ENCODE measurements around the gene CNOT1.
"Not testable (repeated sequence)": the region's sequence is repeated elsewhere in the genome, so short reads cannot be mapped to it uniquely, and the experiment has no call there.

Gene CNOT1

DNA sequence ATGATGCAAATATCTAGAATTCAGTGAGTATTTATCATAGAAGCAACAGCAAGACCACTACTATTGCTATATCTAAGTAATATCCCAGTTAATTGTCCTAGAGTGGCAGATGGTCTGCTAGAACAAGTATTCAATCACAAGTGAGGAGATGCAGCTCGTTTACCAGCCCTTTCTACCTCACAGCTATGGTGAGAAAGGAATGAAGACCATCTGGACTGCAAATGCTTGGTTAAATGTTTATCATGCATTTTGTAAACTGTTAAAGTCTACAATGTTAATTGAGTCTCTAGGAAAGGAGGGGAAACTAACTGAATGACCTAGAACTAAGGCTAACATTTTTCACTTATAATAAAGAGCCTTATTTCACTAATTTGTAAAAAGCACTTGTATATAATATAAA lies 52.5 kb downstream of the CNOT1 start:
- DNase-seq, result no peak

DNA sequence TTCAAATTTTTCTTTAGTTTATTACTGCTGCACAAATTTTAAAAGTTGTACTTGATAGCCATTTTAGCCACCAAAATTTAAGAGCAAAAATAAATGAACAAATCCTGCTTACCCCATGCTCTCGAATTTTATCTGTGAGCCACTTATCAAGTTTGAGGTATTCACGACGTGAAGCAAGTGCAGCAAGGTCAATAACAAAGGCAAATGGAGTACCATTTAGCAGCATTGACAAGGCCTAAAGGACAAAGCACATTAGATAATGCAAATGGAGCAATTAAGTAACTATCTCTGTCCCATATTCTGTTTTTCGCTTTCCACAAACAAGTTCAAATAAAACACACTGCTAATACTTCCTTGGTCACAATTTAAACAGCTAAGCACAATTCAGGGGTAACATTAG lies 54.7 kb downstream of the CNOT1 start:
- DNase-seq, result no peak

DNA sequence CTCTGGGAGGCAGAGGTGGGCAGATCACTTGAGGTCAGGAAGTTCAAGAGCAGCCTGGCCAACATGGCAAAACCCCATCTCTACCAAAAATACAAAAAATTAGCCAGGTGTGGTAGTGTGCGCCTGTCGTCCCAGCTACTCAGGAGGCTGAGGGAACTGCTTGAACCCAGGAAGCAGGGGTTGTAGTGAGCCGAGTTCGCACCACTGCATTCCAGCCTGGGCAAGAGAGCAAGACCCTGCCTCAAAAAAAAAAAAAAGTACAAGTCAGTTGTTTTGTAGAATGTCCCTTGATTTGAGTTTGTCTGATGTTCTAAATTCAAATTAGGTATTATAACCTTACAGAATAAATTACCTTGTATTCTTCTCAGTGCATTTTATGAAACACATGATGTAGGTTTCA lies 63.9 kb downstream of the CNOT1 start:
- DNase-seq, result not testable (repeated sequence)

DNA sequence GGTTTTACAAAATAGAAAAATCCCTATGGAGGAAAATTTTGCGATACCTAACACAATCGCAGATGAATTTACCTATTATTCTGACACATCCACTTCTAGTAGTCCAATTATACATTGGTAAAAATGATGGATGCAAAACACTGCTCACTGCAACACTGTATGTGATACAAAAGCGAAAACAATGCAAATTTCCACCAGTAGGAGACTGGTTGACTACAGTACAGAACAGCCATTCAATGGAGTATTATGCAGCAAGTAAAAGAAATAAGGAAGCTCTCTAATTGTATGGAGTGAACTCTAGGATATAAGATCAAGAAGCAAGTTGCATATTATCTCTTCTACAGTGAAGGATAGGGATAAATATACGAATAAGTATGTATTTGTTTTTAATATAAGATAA lies 65.9 kb downstream of the CNOT1 start:
- no peak for DNase-seq

DNA sequence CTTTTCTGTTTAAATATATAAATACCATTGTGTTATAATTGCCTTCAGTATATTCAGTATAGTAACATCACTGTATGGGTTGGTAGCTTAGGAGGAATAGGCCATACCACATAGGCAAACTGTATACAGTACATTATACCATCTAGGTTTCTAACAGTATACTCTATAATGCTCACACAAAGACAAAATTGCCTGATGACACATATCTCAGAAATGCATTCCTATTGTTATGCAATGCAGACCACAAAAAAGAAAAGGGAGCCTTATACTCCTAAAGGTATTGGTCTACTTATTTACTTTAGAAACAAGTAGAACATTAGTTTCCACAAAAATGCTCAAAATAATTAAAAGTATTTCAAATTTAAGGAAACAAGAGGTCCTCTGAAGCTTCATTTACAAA lies 66.4 kb downstream of the CNOT1 start:
- peak; percentile 5 for DNase-seq

DNA sequence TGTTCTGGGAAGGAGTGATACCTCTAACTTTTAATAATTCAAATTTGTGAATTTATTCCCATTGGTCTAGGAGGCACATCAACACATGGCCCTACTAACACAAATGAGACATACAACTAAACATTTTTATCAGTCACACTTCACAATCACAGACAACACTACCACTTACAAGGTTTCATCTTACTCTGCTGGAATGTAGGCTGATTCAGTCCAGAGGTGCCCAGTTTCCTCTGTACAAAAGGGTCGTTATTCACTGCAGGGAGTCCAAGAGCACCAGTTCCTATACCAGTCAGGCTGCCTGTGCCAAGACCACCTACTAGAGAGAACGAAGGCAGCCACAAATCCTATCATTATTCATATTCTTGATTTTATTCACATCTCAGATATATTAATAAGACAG lies 72.9 kb downstream of the CNOT1 start:
- DNase-seq, result no peak

DNA sequence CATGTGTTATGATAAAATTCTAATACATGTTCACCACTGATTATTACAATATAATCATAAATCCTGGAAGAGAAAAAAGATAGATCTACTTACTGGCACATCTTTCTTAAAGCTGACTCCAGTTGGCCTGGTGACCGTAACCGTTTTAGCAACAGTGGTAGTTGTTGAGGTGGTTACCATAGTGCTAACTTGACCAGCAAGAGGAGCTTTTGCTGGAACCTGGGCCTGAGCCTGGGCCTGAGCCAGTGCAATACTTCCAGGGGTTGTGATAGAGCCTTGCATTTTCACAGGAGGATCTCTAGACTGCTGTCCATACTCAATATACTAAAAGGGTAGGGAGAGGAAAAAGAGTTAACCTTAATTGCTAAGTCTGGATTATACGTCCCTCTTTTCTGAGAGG lies 78.1 kb downstream of the CNOT1 start:
- no peak for DNase-seq

DNA sequence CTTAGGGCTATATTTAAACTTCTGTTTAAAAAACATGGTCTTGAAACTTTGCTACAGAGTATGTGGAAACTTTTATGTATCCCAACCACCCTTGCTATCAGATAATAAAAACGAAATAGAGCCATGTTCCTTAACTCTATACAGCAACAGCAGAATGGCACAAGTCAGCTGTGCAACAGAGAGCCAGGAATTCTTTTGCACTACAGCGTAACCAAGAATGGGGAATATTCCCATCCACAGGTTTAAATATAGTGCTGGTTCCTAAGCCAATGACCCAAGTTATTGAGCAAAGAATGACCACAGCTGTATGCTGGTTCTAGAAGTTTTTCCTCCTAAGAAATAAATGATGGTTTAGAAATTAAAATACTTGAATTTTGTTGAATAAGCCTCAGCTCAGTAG lies 81.2 kb downstream of the CNOT1 start:
- DNase-seq, result no peak

DNA sequence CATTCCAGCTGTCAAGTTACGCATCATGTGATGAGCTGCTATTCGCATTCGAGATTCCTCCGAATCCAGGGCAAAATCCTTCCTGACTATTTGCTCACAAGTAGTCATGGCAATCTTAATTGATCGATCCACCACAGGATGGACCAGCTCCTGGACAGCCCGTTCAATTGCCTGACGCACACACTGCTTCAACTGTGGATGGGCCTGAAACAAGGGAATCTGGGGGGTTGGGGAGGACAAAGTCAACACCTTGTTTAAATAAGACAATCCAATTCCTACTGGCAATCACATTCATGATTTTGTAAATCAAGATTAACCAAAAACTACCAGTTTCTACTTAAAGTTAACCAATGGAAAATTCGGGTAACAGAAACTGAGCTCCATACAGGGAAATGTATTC lies 85.9 kb downstream of the CNOT1 start:
- DNase-seq, result no peak

DNA sequence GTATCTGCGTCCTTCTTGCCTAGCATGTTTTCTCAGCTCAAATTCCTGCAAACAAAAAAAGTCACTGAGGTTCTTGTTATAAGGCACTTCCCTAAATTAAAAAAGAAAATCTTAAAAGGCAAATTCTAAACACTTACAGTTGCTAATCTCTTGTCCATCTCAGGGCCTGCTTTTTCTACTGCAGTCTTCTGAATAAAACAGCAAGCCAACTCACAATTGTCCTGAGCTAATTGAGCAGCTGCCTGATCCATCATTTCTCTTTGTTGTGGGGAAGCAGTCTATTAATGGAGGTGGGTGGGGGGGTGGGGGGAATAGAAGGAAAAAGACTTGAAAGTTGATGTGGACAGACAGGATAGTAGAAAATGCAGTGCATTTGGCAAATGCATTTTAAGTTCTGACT lies 87.3 kb downstream of the CNOT1 start:
- no peak for DNase-seq

DNA sequence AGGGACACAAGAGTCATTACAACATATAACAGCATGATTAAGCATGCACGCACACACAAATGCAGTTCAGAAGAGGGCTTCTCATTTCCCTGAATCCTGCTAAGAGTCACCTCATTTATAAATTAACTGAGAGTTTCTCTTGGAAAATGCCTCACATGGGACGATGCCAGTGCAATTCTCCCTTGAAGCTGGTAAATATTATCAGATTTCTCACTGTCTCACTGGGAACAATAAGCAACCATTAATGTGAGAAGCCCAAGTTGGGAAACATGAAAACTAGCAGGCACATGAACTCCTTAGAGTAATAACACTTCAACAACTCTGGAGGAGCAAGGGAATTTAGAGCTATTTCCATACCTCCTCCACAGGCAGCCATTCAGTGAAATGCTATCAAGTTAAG lies 87.9 kb downstream of the CNOT1 start:
- DNase-seq, result no peak

DNA sequence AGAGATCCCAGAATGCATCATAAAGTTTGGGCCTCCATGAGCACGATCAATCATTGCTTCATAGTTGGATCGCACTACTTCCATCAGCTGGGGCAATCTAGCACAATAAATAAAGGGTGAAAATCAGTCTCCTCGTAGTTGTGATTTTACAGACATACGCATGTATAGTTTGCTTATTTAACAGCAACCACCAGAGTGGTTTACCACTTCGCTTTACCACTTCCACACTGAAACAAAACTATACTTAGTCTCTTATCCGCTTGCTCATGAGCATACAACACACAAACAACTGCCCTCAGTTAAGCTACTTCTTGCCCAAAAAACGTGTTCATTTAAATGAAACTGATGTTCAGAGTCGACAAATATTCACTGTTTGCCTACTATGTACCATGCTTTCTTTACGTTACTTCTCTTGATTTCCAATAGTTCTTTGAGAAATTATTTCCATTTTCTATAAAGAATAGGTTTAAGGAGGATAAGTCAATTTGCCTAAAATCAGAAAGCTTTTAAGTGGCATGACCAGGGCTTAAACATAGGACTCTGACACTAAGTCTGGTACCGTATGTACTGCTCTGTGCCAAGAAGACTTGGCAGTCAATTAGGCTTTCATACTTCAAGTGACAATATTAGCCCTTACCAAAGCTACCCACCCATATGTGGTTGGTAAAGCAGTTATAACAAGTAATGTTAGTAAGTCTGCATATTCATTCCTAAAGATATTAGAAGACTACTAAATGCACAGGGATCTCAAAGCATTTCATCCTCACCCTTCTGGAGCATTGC lies 92.3 kb downstream of the CNOT1 start:
- DNase-seq, result no peak

DNA sequence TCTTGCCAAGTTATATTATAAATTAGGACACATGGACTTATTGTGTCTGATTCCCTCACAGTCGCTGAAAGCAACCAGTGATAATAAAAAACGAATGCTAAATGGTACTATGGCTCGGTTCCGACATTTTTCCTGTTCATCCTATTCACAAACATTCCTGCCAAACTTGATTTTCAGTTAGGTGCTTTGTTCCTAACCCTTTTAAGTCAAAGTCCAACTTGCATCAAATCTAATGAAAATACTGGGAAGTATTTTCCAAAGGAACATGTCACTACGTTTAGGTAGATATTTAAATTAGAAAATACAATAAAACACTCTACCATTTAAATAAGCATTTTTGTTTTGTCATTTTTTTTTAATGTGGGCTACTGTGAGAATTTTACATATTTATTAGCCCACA lies 93.3 kb downstream of the CNOT1 start:
- no peak for DNase-seq

DNA sequence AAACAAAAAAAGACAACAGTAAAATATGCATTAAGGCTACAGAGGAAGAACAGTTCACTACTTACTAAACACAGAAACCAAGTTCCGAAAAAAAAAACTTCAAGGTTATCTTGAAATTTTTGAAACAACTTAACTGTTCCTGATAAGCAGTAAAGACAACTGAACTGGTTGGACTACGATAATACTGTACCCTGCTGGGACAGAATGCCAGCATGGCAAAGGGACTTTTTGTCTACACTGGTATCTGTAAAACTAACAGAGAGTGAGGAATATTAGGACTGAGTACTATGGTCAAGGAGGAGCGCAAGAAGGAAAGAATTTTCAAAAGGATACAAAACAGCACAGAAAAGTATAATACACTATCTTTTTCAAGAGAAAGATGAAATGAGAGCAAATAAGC lies 94.5 kb downstream of the CNOT1 start:
- no peak for DNase-seq

DNA sequence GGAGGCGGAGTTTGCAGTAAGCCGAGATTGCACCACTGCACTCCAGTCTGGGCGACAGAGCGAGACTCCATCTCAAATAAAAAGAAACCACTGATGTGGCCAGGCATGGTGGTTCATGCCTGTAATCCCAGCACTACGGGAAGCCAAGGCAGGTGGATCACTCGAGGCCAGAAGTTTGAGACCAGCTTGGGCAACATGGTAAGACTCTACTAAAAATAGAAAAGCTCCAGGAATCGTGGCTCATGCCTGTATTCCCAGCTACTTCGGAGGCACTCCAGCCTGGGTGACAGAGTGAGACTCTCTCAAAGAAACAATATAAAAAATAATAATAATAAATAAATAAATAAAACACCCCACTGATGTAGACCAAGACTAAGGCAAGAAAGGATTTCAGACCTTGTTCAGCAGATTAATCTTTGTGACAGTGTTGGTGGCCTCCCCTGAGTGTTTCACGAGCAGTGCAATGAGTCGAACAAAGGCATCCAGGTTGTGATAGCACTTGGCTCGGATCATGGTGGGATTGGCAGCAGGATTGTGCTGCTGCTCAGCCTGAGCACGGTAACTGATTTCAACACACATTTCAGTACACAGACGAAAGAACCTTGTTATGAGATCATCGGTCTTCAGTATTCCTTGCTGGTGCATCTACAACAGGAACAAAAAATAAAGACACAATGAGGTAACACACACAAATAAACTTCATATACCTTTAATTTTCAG lies 95.7 kb downstream of the CNOT1 start:
- no peak for DNase-seq

DNA sequence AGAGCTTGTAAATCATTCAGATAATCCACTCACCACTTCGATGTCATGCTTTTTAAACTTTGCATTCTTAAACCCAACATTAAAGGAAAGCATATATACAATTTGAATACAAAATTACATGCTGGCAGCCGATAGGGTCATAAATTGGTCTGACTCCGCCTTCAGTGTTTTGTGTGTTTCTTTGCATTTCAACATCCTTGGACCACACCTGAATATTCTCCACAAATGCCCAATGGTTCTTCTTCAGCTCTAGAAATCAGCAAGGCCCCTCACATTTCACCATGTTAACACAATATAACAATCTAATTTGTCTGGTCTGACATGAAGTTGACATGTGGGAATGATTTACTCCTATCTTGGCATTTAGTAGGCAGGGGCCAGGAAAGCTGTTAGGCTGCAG lies 97.2 kb downstream of the CNOT1 start:
- DNase-seq, result no peak

DNA sequence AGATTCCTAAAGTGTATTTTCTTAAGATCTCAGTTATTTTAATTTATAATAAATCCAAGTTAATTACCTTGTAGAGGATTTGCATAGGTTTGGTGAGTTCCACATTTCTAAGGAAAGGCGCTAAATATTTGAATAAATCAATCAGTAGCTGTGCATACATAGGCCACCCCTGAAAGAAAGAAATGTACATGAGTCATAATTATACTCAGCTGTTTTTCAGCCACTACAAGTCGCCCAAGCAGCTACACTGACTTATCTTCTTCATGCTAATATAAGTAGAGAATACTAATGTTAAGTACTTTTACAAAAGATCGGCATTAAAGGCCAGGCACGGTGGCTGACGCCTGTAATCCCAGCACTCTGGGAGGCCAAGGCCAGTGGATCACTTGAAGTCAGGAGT lies 99.4 kb downstream of the CNOT1 start:
- no peak for DNase-seq

DNA sequence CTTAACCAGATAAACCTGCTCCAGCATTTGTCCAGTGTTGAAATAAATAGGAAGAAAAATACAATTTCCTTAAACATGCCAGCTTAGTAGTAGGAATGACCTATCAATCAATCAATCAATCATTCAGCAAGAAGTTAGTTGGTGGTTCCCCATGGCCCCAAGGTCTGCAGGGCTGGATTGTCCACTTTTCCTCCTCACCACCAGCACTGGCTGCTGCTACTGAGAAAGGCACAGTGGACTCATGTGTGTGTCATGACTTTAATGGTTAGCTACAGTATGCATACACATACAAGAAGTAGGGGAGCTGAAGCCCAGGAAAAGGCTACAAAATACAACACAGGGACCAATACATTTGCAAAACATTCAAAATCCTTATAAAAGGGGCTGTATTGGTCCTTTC lies 109.9 kb downstream of the CNOT1 start:
- no peak for DNase-seq

DNA sequence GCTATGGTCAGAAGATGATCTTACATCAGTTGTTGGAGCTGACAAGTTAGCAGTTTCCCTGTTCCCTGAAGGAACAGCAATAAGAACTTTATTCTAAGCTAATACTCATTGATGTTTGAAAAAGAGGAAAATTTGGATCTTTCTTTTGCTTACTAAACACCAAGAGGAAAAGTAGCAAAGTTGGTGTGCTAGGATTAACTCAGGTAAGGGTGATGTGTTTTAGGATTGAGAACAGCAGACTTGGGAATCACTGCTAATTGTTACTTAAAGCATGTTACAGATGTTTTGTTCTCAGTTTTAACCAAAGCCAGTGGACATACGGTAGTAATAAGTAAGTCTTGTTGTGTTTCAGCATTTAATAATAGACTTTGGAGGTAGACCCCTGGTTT lies 110.7 kb downstream of the CNOT1 start:
- no peak for DNase-seq

DNA sequence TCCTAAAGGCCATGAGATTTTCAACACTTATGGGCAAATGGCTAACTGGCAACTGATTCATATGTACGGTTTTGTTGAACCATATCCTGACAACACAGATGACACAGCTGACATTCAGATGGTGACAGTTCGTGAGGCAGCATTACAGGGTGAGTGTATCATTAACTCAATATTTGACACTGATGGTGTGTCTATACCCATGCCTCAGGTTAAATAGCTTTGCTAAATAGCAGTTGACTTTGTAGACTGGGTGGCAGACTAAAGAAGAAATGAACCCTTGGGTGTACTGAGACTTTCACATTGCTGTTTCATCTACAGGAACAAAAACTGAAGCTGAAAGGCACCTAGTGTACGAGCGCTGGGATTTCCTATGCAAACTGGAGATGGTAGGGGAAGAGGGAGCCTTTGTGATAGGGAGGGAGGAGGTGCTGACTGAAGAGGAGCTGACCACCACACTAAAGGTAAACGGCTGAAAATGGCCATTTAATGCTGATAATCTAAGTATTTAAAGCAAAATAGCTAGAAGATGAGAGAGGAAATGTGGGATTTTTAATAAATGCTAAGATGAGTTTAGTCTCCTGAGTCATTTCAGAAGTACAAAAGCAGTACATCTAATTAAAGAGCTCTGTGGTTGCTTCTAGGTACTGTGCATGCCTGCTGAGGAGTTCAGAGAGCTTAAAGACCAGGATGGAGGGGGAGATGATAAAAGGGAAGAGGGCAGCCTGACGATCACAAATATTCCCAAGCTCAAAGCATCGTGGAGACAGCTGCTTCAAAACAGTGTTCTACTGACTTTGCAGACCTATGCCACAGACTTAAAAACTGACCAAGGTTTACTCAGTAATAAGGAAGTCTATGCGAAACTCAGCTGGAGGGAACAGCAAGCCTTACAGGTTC lies 111.3 kb downstream of the CNOT1 start:
- DNase-seq, result no peak

DNA sequence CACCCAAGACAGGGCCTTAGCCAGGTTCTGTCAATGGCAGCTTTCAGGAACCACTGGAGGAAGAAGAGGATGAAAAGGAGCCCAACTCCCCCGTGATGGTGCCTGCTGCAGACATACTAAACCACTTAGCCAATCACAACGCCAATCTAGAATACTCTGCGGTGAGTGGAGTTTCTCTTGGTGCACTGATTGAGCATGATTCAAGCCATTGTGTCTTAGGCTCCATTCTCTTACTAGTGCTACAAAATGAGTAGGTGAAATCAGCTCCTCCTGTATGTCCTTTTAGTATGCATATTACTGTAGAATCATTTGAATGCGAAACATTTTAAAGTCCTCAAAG lies 112.9 kb downstream of the CNOT1 start:
- DNase-seq, result no peak

DNA sequence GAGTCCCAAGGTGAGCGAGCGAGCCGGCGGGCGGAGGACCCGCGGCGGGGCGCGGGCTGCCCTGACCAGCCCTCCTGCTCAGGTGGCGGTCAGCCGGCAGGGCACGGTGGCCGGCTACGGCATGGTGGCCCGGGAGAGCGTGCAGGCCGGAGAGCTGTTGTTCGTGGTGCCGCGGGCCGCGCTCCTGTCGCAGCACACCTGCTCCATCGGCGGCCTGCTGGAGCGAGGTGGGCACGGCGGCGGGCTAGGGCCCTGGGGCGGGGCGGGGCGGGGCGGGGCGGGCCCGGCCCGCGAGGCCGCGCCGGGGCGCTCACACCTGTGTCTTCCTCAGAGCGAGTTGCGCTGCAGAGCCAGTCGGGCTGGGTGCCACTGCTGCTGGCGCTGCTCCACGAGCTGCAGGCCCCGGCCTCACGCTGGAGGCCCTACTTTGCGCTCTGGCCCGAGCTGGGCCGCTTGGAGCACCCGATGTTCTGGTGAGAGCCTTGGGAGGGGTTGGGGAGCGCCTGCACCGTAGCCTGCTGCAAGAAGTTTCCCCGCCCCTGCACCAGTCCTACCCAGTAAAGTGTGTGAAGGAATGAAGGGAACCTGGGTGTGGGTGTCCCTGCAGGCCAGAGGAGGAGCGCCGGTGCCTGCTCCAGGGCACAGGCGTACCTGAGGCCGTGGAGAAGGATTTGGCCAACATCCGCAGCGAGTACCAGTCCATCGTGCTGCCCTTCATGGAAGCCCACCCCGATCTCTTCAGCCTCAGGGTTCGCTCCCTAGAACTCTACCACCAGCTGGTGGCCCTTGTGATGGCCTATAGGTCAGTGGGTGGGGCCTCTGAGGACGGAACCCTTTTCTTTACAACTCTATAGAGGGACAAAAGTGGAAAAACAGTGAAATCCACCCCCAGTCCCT lies 113.5 kb downstream of the CNOT1 start:
- no peak for DNase-seq

Measured in amniotic stem cell (primary cell).